Kidney capillary endothelial cell (primary cell): ENCODE results near the gene KRT31.
"Not testable (repeated sequence)": the region's sequence is repeated elsewhere in the genome, so short reads cannot be mapped to it uniquely, and the experiment has no call there.

ENCODE experiments used
- DNase-seq: peaks from one replicate; pipeline ENCODE4 v3.0.0-alpha.2; 2018; ENCODE audit warnings: low spot score

KRT31 gene

GRCh38 chr17:41396996-41397660, at the start of gene KRT31:
Gene KRT31 (minus strand): TSS chr17:41397608. CDS start chr17:41397539, 69 bp downstream.
- no peak for DNase-seq

- DNase-seq = no peak
Measured at GRCh38 chr17:41446806-41447205, 49.4 kb upstream of the KRT31 start.

GRCh38 chr17:41444640-41445039, 47.2 kb upstream of the KRT31 start:
- DNase-seq = no peak

- DNase-seq = no peak
Measured at GRCh38 chr17:41444186-41444585, 46.8 kb upstream of the KRT31 start.

GRCh38 chr17:41442739-41443138, 45.3 kb upstream of the KRT31 start:
- no peak for DNase-seq

GRCh38 chr17:41440531-41441033, 43.2 kb upstream of the KRT31 start, which contains the start of gene KRT38:
Gene KRT38 (minus strand): TSS chr17:41440983. CDS start chr17:41440921, 62 bp downstream.
- no peak for DNase-seq

- no peak for DNase-seq
Measured at GRCh38 chr17:41439375-41439774, 42.0 kb upstream of the KRT31 start.

GRCh38 chr17:41437769-41438168, 40.4 kb upstream of the KRT31 start:
- DNase-seq = no peak

- DNase-seq = no peak
Measured at GRCh38 chr17:41437254-41437653, 39.8 kb upstream of the KRT31 start.

- DNase-seq = no peak
Measured at GRCh38 chr17:41434415-41434814, 37.0 kb upstream of the KRT31 start.

- DNase-seq = no peak
Measured at GRCh38 chr17:41434005-41434404, 36.6 kb upstream of the KRT31 start.

- no peak for DNase-seq
Measured at GRCh38 chr17:41433586-41433985, 36.2 kb upstream of the KRT31 start.

- not testable (repeated sequence) for DNase-seq
Measured at GRCh38 chr17:41430376-41430775, 33.0 kb upstream of the KRT31 start.

- no peak for DNase-seq
Measured at GRCh38 chr17:41429667-41430066, 32.3 kb upstream of the KRT31 start.

GRCh38 chr17:41428591-41429291, 31.3 kb upstream of the KRT31 start:
- DNase-seq = no peak

- DNase-seq = no peak
Measured at GRCh38 chr17:41424111-41424635, 26.8 kb upstream of the KRT31 start, which contains the start of gene KRT37. Gene KRT37 (minus strand): TSS chr17:41424585. CDS start chr17:41424523, 62 bp downstream.

GRCh38 chr17:41422586-41422985, 25.2 kb upstream of the KRT31 start:
- DNase-seq = not testable (repeated sequence)

GRCh38 chr17:41421617-41422016, 24.2 kb upstream of the KRT31 start:
- no peak for DNase-seq

- DNase-seq = no peak
Measured at GRCh38 chr17:41421116-41421515, 23.7 kb upstream of the KRT31 start.

GRCh38 chr17:41420134-41420533, 22.7 kb upstream of the KRT31 start:
- DNase-seq = no peak

- no peak for DNase-seq
Measured at GRCh38 chr17:41419716-41420115, 22.3 kb upstream of the KRT31 start.

GRCh38 chr17:41418116-41418860, 20.9 kb upstream of the KRT31 start:
- no peak for DNase-seq
